ENCODE measurements around the gene FTO.

The FTO gene

DNA sequence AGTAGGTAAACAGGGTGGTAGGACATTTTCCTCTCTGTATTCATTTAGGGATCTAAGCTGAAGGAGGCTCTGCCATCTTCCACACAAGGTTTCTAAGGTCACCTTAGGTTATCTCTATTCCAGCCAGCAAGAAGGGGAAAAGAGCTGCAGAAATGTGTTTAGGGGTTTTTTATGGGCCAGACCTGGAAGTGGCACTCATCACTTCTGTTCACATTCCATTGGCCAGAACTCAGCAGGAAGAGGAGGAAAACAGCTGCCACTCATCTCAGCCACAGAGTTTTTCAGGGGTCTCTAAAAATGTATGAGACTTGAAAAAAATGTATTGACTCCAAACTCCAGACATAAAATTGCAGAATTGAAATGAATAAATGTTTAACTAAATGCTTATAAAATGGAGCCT lies 65.8 kb downstream of the FTO start:
- H3K4me3 ChIP-seq (ENCODE audit: low read depth, low read length), result no peak overlapping the region
- TF ChIP-seq, protein P1, sequence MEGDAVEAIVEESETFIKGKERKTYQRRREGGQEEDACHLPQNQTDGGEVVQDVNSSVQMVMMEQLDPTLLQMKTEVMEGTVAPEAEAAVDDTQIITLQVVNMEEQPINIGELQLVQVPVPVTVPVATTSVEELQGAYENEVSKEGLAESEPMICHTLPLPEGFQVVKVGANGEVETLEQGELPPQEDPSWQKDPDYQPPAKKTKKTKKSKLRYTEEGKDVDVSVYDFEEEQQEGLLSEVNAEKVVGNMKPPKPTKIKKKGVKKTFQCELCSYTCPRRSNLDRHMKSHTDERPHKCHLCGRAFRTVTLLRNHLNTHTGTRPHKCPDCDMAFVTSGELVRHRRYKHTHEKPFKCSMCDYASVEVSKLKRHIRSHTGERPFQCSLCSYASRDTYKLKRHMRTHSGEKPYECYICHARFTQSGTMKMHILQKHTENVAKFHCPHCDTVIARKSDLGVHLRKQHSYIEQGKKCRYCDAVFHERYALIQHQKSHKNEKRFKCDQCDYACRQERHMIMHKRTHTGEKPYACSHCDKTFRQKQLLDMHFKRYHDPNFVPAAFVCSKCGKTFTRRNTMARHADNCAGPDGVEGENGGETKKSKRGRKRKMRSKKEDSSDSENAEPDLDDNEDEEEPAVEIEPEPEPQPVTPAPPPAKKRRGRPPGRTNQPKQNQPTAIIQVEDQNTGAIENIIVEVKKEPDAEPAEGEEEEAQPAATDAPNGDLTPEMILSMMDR (IDR thresholded peaks at IDR 0.05; ENCODE audit: low read depth, low read length, missing control alignments), result no peak
- no peak for DNase-seq (ENCODE audit: low read depth)

DNA sequence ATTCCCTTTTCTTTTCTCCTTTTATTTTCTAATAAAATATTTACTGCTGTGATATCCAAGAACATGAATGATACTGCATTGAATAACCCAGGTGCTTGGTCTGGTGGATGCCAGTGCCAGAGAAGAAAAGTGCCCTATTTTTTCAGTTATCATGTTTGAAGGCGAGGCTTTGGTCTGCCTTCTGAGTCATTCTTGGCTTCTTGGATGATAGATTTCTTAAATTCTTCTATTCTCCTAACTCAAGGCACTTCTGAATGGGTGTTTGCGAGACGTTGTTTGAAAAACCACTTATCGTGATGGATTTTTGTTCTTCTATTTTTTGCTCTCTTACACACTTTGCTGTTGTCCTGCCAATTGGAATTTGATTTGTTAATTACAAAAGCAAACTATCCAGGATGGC lies 66.7 kb downstream of the FTO start:
- TF ChIP-seq, protein P1 (IDR thresholded peaks at IDR 0.05; ENCODE audit: low read depth, low read length, missing control alignments), result no peak
- no peak for DNase-seq (ENCODE audit: low read depth)

DNA sequence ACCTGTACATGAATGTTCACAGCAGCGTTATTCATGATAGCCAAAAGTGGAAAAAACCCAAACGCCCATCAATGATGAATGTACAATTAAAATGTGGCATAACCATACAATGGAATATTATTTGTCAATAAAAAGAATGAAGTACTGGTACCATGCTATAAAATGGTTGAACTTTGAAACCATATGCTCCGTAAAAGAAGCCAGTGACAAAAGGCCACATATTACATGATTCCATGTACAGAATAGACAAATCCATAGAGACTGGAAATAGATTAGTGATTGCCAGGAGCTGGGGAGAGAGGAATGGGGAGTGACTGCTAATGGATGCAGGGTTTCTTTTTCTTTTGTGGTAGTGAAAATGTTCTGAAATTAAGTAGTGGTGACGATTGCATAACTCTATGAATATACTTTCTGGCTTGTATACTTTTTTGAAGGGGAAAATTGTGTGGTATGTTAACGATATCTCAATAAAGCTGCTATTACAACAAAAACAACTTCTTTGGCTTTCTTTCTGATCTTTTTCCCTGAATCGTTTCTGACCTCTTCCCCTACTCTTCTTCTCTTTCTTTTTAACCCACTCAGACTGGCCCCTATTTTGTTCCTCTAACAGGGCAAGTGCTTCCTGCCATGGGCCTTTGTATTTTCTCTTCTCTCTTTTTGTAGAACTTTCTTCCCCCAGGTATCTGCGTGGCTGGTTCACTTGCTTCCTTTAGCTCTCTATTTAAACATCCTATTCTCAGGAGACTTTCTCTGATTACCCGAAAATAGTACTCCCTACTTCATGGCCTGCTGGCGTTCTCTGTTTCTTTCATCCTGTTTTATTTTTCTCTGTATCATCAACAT lies 67.9 kb downstream of the FTO start:
- no peak overlapping the region for H3K4me3 ChIP-seq (ENCODE audit: low read depth, low read length)
- TF ChIP-seq, protein P1 (IDR thresholded peaks at IDR 0.05; ENCODE audit: low read depth, low read length, missing control alignments), result no peak
- DNase-seq (ENCODE audit: low read depth), result no peak

More for the DNA sequence above, 66.7 kb downstream of the FTO start:
- no peak overlapping the region for H3K4me3 ChIP-seq (ENCODE audit: low read depth, low read length)

DNA sequence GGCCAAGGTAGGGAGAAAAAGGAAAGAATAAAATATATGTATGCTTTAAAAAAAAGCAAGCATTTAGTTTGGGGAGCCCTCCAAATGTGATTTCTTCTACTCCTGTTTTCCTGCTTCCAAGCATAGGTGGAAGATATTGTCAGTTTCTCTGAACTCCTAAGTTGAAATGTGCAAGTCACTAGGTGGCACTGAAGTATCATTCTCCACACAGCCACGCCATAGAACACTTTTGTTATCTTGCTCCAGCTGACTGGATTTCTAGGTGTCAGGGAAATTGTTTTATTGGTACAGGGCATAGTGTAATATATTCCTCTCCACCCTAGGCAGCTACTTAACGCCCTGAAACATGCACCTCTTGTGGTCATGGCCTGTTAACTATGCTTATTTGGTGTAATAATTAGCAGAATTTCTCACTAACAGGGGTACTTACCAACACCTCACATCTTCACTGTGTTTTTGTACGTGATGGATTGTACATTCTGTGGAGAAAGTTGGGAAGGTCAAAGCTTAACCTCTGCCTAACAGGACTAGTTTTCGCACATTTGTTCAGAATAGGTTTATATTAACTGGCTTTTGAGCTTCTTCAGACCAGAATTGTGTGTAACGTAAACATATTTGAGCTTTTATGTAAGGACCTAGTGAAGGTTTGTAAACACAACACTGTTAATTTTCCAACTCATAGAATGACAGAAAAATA lies 69.3 kb downstream of the FTO start:
- DNase-seq (ENCODE audit: low read depth), result no peak
- no peak overlapping the region for H3K4me3 ChIP-seq (ENCODE audit: low read depth, low read length)
- TF ChIP-seq, protein P1 (IDR thresholded peaks at IDR 0.05; ENCODE audit: low read depth, low read length, missing control alignments), result peak; percentile 45

DNA sequence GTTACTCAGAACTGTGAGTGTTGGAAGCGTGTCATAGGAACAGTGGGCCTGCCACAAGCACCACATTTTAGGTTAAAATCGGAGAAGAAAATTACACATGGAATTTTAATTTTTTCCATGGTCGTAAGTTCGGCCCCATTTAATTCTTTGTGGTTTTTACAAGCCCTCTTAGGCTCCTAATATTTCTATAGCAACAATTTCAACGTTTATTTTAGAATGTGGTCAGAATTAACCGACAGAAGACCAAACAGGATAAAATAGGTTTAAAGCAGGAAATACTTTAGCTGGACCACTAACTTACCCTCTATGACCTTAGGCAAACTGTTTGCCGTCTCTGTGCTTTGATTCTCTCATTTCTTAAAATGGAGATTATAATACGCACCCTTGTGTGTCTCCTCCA lies 69.9 kb downstream of the FTO start:
- TF ChIP-seq, protein P1 (IDR thresholded peaks at IDR 0.05; ENCODE audit: low read depth, low read length, missing control alignments), result no peak
- DNase-seq (ENCODE audit: low read depth), result no peak
- no peak overlapping the region for H3K4me3 ChIP-seq (ENCODE audit: low read depth, low read length)

DNA sequence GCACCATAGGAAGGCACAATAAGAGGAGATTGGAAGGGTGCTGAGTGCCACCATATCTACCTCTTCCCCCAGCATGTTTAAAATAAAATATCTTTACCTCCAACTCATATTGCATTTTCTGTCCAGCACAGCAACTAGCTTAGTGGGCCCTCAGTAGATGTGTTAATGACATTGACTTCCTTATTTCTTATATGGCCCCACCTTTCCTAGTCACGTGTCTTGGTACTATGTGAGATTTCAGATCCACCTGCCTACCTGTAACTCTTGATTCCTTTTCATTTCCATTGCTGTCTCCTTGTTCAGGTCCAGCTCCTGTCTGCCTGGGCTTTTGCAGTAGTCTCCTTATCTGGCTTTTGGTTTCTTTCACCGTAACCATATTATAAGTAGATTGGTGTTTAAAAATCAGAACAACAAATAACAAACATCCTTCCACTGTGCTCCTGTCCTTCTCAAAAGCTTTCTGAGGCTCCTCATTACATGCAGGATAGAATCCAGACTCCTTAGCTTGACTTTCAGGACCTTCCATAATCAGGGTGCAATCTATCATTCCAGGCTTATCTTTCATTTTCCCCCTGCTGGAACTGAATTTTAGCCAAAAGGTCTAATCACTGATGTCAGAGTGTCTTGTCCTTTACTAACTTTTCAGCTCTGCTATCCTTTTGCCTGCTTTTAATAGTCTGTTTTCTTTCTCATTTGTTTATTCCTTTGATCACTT lies 71.3 kb downstream of the FTO start:
- no peak for DNase-seq (ENCODE audit: low read depth)
- no peak overlapping the region for H3K4me3 ChIP-seq (ENCODE audit: low read depth, low read length)

More for the DNA sequence above, 71.3 kb downstream of the FTO start:
- TF ChIP-seq, protein P1 (IDR thresholded peaks at IDR 0.05; ENCODE audit: low read depth, low read length, missing control alignments), result no peak
